PC-9 (cell line): ENCODE measurements around the gene SYNDIG1. TPM values are rescaled to one million over a fixed set of nuclear protein-coding genes. Genes with fewer than 3 reads are reported as not detected.

Experiments
- BruUV-seq: library from RNA; stranded (reverse); fragments of 400-500 nt; replicated peaks from 2 replicates; lab custom pipeline; 2021; lab: Mats Ljungman, UMichigan
- CTCF ChIA-PET: fragments of 300-600 bp; sonication (Branson Sonifier 250); formaldehyde crosslinking; loops from one replicate; lab custom pipeline; 2022; ENCODE audit warnings: antibody characterized with exemption; lab: Charles Lee
- POLR2A ChIA-PET: fragments of 300-600 bp; sonication (Branson Sonifier 250); formaldehyde crosslinking; loops from one replicate; lab custom pipeline; 2022; ENCODE audit warnings: antibody characterized with exemption; ENCODE audit not compliant: unreplicated experiment; lab: Charles Lee
- DNase-seq, 2 experiments: peaks; one replicate each; pipeline versions ENCODE4 v3.0.0 to v3.0.0-alpha.2; 2015 to 2022; ENCODE audit warnings: mixed read lengths in 1 of 2
- H2AFZ ChIP-seq: fragments of 200-600 bp; sonication (generic); 2 replicates; pipeline ENCODE4 v1.8.1; 2017; ENCODE audit warnings: antibody characterized with exemption
- H3F3A ChIP-seq: fragments of 200-600 bp; sonication (generic); 2 replicates; pipeline ENCODE4 v1.8.1; 2017; ENCODE audit warnings: antibody characterized with exemption, mild to moderate bottlenecking, low read depth; ENCODE audit not compliant: insufficient read depth
- H3K27ac ChIP-seq: fragments of 200-600 bp; sonication (generic); 2 replicates; pipeline ENCODE4 v1.6.1; 2016; ENCODE audit warnings: mixed run types
- H3K27me3 ChIP-seq: fragments of 200-600 bp; sonication (generic); 2 replicates; pipeline ENCODE4 v1.6.1; 2016; ENCODE audit warnings: low read depth, mixed run types; ENCODE audit not compliant: insufficient read depth
- H3K36me3 ChIP-seq: fragments of 200-600 bp; sonication (generic); 2 replicates; pipeline ENCODE4 v1.6.1; 2016; ENCODE audit warnings: low read depth, mixed run types
- H3K4me1 ChIP-seq: fragments of 200-600 bp; sonication (generic); replicated peaks from 2 replicates; pipeline ENCODE4 v1.6.1; 2016; ENCODE audit warnings: mixed run types; ENCODE audit not compliant: insufficient read depth
- H3K4me2 ChIP-seq: fragments of 200-600 bp; sonication (generic); 2 replicates; pipeline ENCODE4 v1.6.1; 2017; ENCODE audit warnings: mixed run types
- H3K4me3 ChIP-seq: fragments of 200-600 bp; sonication (generic); 2 replicates; pipeline ENCODE4 v1.6.1; 2016; ENCODE audit warnings: mixed run types
- H3K79me2 ChIP-seq: fragments of 200-600 bp; sonication (generic); 2 replicates; pipeline ENCODE4 v1.6.1; 2017; ENCODE audit warnings: low read depth, mixed run types
- H3K9me2 ChIP-seq: fragments of 200-600 bp; sonication (generic); 2 replicates; pipeline ENCODE4 v1.8.1; 2017; ENCODE audit warnings: mild to moderate bottlenecking; ENCODE audit not compliant: insufficient read depth
- H3K9me3 ChIP-seq: fragments of 200-600 bp; sonication (generic); 2 replicates; pipeline ENCODE4 v1.8.1; 2016; ENCODE audit warnings: low read depth; ENCODE audit not compliant: insufficient read depth
- H4K20me1 ChIP-seq: fragments of 200-600 bp; sonication (generic); 2 replicates; pipeline ENCODE4 v1.8.1; 2017; ENCODE audit not compliant: insufficient read depth
- CTCF ChIP-seq: fragments of 200-600 bp; sonication (generic); conservative IDR thresholded peaks from 2 replicates; pipeline ENCODE4 v1.6.1; 2017; ENCODE audit warnings: mixed run types, antibody characterized with exemption, mild to moderate bottlenecking, moderate library complexity
- EZH2 ChIP-seq: fragments of 200-600 bp; sonication (generic); IDR thresholded peaks from 2 replicates; pipeline ENCODE4 v1.8.0; 2017; ENCODE audit warnings: antibody characterized with exemption, low read depth
- intact Hi-C: fragments of 100-400 bp; cut with micrococcal nuclease; formaldehyde crosslinking; loops from one replicate; pipeline ENCODE4 v1.10.0; 2022; ENCODE audit not compliant: unreplicated experiment
- total RNA-seq: library from RNA; stranded (reverse); gene quantifications from 2 replicates; pipeline ENCODE4 v1.2.3, GENCODE V29; 2021

Gene SYNDIG1
- total RNA-seq, 1 experiment from 2014 or later: 0.17 TPM

GRCh38 chr20:24577271-24577909 lies 108.0 kb downstream of the SYNDIG1 start:
- BruUV-seq: no TSS peak
- TF ChIP-seq CTCF (no peak), EZH2 (no peak)
- Histone ChIP-seq H2AFZ (no peak overlapping the region), H3F3A (no peaks in the 10 kb centered on the region), H3K4me2 (no peak overlapping the region), H3K79me2 (no peaks in the 10 kb centered on the region), H3K27ac (no peak overlapping the region), H3K27me3 (no peaks in the 10 kb centered on the region; the same call in 1 of the 2 replicates), H4K20me1 (no peaks in the 10 kb centered on the region), H3K9me3 (no peaks in the 10 kb centered on the region), H3K36me3 (no peaks in the 10 kb centered on the region), H3K4me3 (no peak overlapping the region), H3K9me2 (no peaks in the 10 kb centered on the region), H3K4me1 (no peaks in the 10 kb centered on the region)
- intact Hi-C loops: no loop called here
- POLR2A ChIA-PET: no interaction called here
- CTCF ChIA-PET: no interaction called here
- DNase-seq: no peak

- H3K4me3 ChIP-seq: no peak overlapping the region
- no peak overlapping the region for H3K27ac ChIP-seq
- no peak overlapping the region for H2AFZ ChIP-seq
- H3K36me3 ChIP-seq: no peaks in the 10 kb centered on the region
- no peaks in the 10 kb centered on the region for H3K4me1 ChIP-seq
- no peak overlapping the region for H3K4me2 ChIP-seq
- H4K20me1 ChIP-seq: no peaks in the 10 kb centered on the region
- no TSS peak for BruUV-seq
- no peaks in the 10 kb centered on the region for H3K9me2 ChIP-seq
- no peaks in the 10 kb centered on the region; the same call in 1 of the 2 replicates for H3K27me3 ChIP-seq
- H3K9me3 ChIP-seq: no peaks in the 10 kb centered on the region
- intact Hi-C loops: no loop called here
- H3F3A ChIP-seq: no peaks in the 10 kb centered on the region
- TF ChIP-seq CTCF (no peak), EZH2 (no peak)
- CTCF ChIA-PET: no interaction called here
- DNase-seq: no peak
- no peaks in the 10 kb centered on the region for H3K79me2 ChIP-seq
- POLR2A ChIA-PET: no interaction called here
These were observed 109.4 kb downstream of the SYNDIG1 start for GRCh38 chr20:24578567-24579415.

GRCh38 chr20:24579475-24579874 lies 110.0 kb downstream of the SYNDIG1 start:
- Histone ChIP-seq H3K4me3 (no peak overlapping the region), H3F3A (no peaks in the 10 kb centered on the region), H3K9me2 (no peaks in the 10 kb centered on the region), H3K4me2 (no peak overlapping the region), H3K4me1 (no peaks in the 10 kb centered on the region), H2AFZ (no peak overlapping the region), H3K9me3 (no peaks in the 10 kb centered on the region), H3K27ac (no peak overlapping the region), H3K79me2 (no peaks in the 10 kb centered on the region), H3K27me3 (no peaks in the 10 kb centered on the region; the same call in 1 of the 2 replicates), H3K36me3 (no peaks in the 10 kb centered on the region), H4K20me1 (no peaks in the 10 kb centered on the region)
- BruUV-seq: no TSS peak
- intact Hi-C loops: no loop called here
- ChIA-PET POLR2A (no interaction called here), CTCF (no interaction called here)
- no peak for DNase-seq
- TF ChIP-seq CTCF: no peak
- no peak for TF ChIP-seq EZH2
